ENCODE data around the gene CXCR2.
"Not testable (repeated sequence)": the region's sequence is repeated elsewhere in the genome, so short reads cannot be mapped to it uniquely, and the experiment has no call there.

The CXCR2 gene

GRCh38 chr2:218125626-218126080, at the start of gene CXCR2:
CXCR2 (plus strand) TSS chr2:218126028; CDS start chr2:218134802, 8,774 bp downstream.
- no peak for DNase-seq (ENCODE audit: low spot score)

GRCh38 chr2:218077464-218078216, 48.2 kb upstream of the CXCR2 start:
- DNase-seq (ENCODE audit: low spot score): no peak

GRCh38 chr2:218079943-218080913, 45.6 kb upstream of the CXCR2 start:
- DNase-seq (ENCODE audit: low spot score): no peak

- DNase-seq (ENCODE audit: low spot score): no peak
These were observed 44.8 kb upstream of the CXCR2 start for GRCh38 chr2:218081063-218081462.

- DNase-seq (ENCODE audit: low spot score): no peak
These were observed 44.1 kb upstream of the CXCR2 start for GRCh38 chr2:218081695-218082094.

- DNase-seq (ENCODE audit: low spot score): no peak
These were observed 43.1 kb upstream of the CXCR2 start for GRCh38 chr2:218082586-218083351.

GRCh38 chr2:218083352-218083676, 42.5 kb upstream of the CXCR2 start:
- DNase-seq (ENCODE audit: low spot score): no peak

- no peak for DNase-seq (ENCODE audit: low spot score)
These were observed 39.4 kb upstream of the CXCR2 start for GRCh38 chr2:218086478-218086877.

- no peak for DNase-seq (ENCODE audit: low spot score)
These were observed 36.6 kb upstream of the CXCR2 start for GRCh38 chr2:218089259-218089658.

- DNase-seq (ENCODE audit: low spot score): no peak
These were observed 34.1 kb upstream of the CXCR2 start for GRCh38 chr2:218091746-218092145.

- no peak for DNase-seq (ENCODE audit: low spot score)
These were observed 31.9 kb upstream of the CXCR2 start for GRCh38 chr2:218093879-218094278.

- no peak for DNase-seq (ENCODE audit: low spot score)
These were observed 30.0 kb upstream of the CXCR2 start for GRCh38 chr2:218095853-218096252.

- no peak for DNase-seq (ENCODE audit: low spot score)
These were observed 27.9 kb upstream of the CXCR2 start for GRCh38 chr2:218097975-218098374.

GRCh38 chr2:218108834-218109233, 17.0 kb upstream of the CXCR2 start:
- not testable (repeated sequence) for DNase-seq (ENCODE audit: low spot score)

GRCh38 chr2:218121789-218122188, 4.0 kb upstream of the CXCR2 start:
- DNase-seq (ENCODE audit: low spot score): not testable (repeated sequence)

GRCh38 chr2:218122286-218122685, 3.5 kb upstream of the CXCR2 start:
- not testable (repeated sequence) for DNase-seq (ENCODE audit: low spot score)

- no peak for DNase-seq (ENCODE audit: low spot score)
These were observed 1.8 kb upstream of the CXCR2 start for GRCh38 chr2:218123986-218124385.

- DNase-seq (ENCODE audit: low spot score): no peak
These were observed 733 bp upstream of the CXCR2 start for GRCh38 chr2:218125095-218125494.

GRCh38 chr2:218127929-218128455, 2.2 kb downstream of the CXCR2 start:
- no peak for DNase-seq (ENCODE audit: low spot score)

- no peak for DNase-seq (ENCODE audit: low spot score)
These were observed 3.1 kb downstream of the CXCR2 start for GRCh38 chr2:218128781-218129457.

- no peak for DNase-seq (ENCODE audit: low spot score)
These were observed 3.8 kb downstream of the CXCR2 start for GRCh38 chr2:218129458-218130135.

Measured in D341Med (cell line).